ENCODE measurements around the gene KCNIP1.

The KCNIP1 gene

GRCh38 chr5:170563824-170564567, 60.2 kb downstream of the KCNIP1 start:
- WGBS (ENCODE audit: extremely low coverage, insufficient coverage, low lambda C conversion rate), result no CpG with 5 or more reads among the region's 12 CpGs
- Histone ChIP-seq H3K27ac (ENCODE audit: low read depth, low read length) (no peak overlapping the region), H3K9ac (ENCODE audit: low read length) (no peak overlapping the region)

DNA sequence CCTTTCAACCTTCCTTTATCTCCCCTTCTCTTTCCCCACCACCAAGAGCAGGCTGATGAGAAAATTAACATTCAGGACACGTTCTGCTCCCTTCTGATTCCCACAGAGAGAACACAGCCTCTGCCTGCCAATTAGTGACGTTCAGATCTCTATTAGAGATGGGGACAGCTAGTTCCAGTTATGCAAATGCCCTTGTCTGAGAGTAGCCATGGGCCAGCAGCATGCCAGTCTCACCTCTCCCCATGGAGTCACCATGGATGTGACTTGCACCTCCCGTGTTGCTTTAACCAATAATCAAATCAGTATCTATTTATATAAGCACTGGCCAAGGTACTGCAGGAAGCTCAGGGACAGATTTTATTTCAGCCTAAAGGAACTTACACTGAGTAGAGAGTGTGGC, 61.3 kb downstream of the KCNIP1 start:
- Histone ChIP-seq H2BK120ac (ENCODE audit: low read depth, low read length) (no peak overlapping the region), H3K18ac (ENCODE audit: low read length) (no peak overlapping the region), H3K4ac (ENCODE audit: low read depth, low read length) (no peak overlapping the region), H3K36me3 (ENCODE audit: control insufficient read depth, insufficient read depth, low read length) (no peaks in the 10 kb centered on the region), H3K79me2 (ENCODE audit: control insufficient read depth, insufficient read depth, low read length) (no peaks in the 10 kb centered on the region), H3K27me3 (ENCODE audit: insufficient read depth, low read length, poor library complexity) (no peaks in the 10 kb centered on the region), H2BK5ac (ENCODE audit: low read length) (no peak overlapping the region), H3K4me1 (ENCODE audit: control insufficient read depth, low read depth, low read length) (no peaks in the 10 kb centered on the region), H4K8ac (ENCODE audit: low read depth, low read length) (no peak overlapping the region), H3K27ac (ENCODE audit: low read depth, low read length) (no peak overlapping the region), H2BK15ac (replicated peaks; ENCODE audit: low read depth) (no peak overlapping the region), H3K9ac (ENCODE audit: low read length) (no peak overlapping the region), H3K79me1 (ENCODE audit: low read length) (no peaks in the 10 kb centered on the region), H3K4me2 (ENCODE audit: low read length) (no peak overlapping the region), H3K56ac (ENCODE audit: low read length) (no peak overlapping the region), H4K5ac (ENCODE audit: low read length) (no peak overlapping the region), H3K4me3 (ENCODE audit: low read length) (no peak overlapping the region), H3K23ac (ENCODE audit: low read length) (no peak overlapping the region), H2AK5ac (ENCODE audit: low read length) (no peak overlapping the region)
- no CpG with 5 or more reads among the region's 3 CpGs for WGBS (ENCODE audit: extremely low coverage, insufficient coverage, low lambda C conversion rate)
- no peak for DNase-seq

More at GRCh38 chr5:170563824-170564567, 60.2 kb downstream of the KCNIP1 start:
- no peak overlapping the region for H2AK5ac ChIP-seq (ENCODE audit: low read length)
- no peak overlapping the region for H3K23ac ChIP-seq (ENCODE audit: low read length)
- no peak overlapping the region for H2BK120ac ChIP-seq (ENCODE audit: low read depth, low read length)
- no peak overlapping the region for H3K18ac ChIP-seq (ENCODE audit: low read length)
- H3K4ac ChIP-seq (ENCODE audit: low read depth, low read length), result no peak overlapping the region
- H4K8ac ChIP-seq (ENCODE audit: low read depth, low read length), result no peak overlapping the region
- H3K27me3 ChIP-seq (ENCODE audit: insufficient read depth, low read length, poor library complexity), result no peaks in the 10 kb centered on the region
- no peak overlapping the region for H3K4me2 ChIP-seq (ENCODE audit: low read length)
- no peak overlapping the region for H2BK15ac ChIP-seq (replicated peaks; ENCODE audit: low read depth)
- no peak overlapping the region for H3K4me3 ChIP-seq (ENCODE audit: low read length)
- no peaks in the 10 kb centered on the region for H3K36me3 ChIP-seq (ENCODE audit: control insufficient read depth, insufficient read depth, low read length)
- H3K56ac ChIP-seq (ENCODE audit: low read length), result no peak overlapping the region
- no peak overlapping the region for H4K5ac ChIP-seq (ENCODE audit: low read length)
- H3K4me1 ChIP-seq (ENCODE audit: control insufficient read depth, low read depth, low read length), result no peaks in the 10 kb centered on the region
- no peaks in the 10 kb centered on the region for H3K79me1 ChIP-seq (ENCODE audit: low read length)
- no peaks in the 10 kb centered on the region for H3K79me2 ChIP-seq (ENCODE audit: control insufficient read depth, insufficient read depth, low read length)
- no peak for DNase-seq
- H2BK5ac ChIP-seq (ENCODE audit: low read length), result no peak overlapping the region

- H2AK5ac ChIP-seq (ENCODE audit: low read length), result no peak overlapping the region
- H3K4ac ChIP-seq (ENCODE audit: low read depth, low read length), result no peak overlapping the region
- H3K4me1 ChIP-seq (ENCODE audit: control insufficient read depth, low read depth, low read length), result peaks cover 2% of the 10 kb centered on the region
- no peak overlapping the region for H2BK5ac ChIP-seq (ENCODE audit: low read length)
- H3K23ac ChIP-seq (ENCODE audit: low read length), result no peak overlapping the region
- no peak overlapping the region for H3K18ac ChIP-seq (ENCODE audit: low read length)
- H3K79me2 ChIP-seq (ENCODE audit: control insufficient read depth, insufficient read depth, low read length), result no peaks in the 10 kb centered on the region
- no peak overlapping the region for H3K4me3 ChIP-seq (ENCODE audit: low read length)
- no peak overlapping the region for H4K8ac ChIP-seq (ENCODE audit: low read depth, low read length)
- no peak overlapping the region for H3K9ac ChIP-seq (ENCODE audit: low read length)
- H4K5ac ChIP-seq (ENCODE audit: low read length), result no peak overlapping the region
- no peak overlapping the region for H2BK120ac ChIP-seq (ENCODE audit: low read depth, low read length)
- H3K56ac ChIP-seq (ENCODE audit: low read length), result no peak overlapping the region
- H3K36me3 ChIP-seq (ENCODE audit: control insufficient read depth, insufficient read depth, low read length), result no peaks in the 10 kb centered on the region
- H3K27ac ChIP-seq (ENCODE audit: low read depth, low read length), result no peak overlapping the region
- H3K27me3 ChIP-seq (ENCODE audit: insufficient read depth, low read length, poor library complexity), result no peaks in the 10 kb centered on the region
- no peak overlapping the region for H2BK15ac ChIP-seq (replicated peaks; ENCODE audit: low read depth)
- no peak for DNase-seq
- H3K4me2 ChIP-seq (ENCODE audit: low read length), result no peak overlapping the region
- H3K79me1 ChIP-seq (ENCODE audit: low read length), result no peaks in the 10 kb centered on the region
- WGBS (ENCODE audit: extremely low coverage, insufficient coverage, low lambda C conversion rate), result no CpG with 5 or more reads among the region's 5 CpGs
Observed at GRCh38 chr5:170569101-170569500, 65.3 kb downstream of the KCNIP1 start.

- no peak overlapping the region for H3K56ac ChIP-seq (ENCODE audit: low read length)
- no peak overlapping the region for H4K8ac ChIP-seq (ENCODE audit: low read depth, low read length)
- H3K27ac ChIP-seq (ENCODE audit: low read depth, low read length), result no peak overlapping the region
- H3K79me1 ChIP-seq (ENCODE audit: low read length), result no peaks in the 10 kb centered on the region
- H3K79me2 ChIP-seq (ENCODE audit: control insufficient read depth, insufficient read depth, low read length), result no peaks in the 10 kb centered on the region
- no peak overlapping the region for H3K4me3 ChIP-seq (ENCODE audit: low read length)
- H3K27me3 ChIP-seq (ENCODE audit: insufficient read depth, low read length, poor library complexity), result no peaks in the 10 kb centered on the region
- no peak overlapping the region for H2BK15ac ChIP-seq (replicated peaks; ENCODE audit: low read depth)
- H3K18ac ChIP-seq (ENCODE audit: low read length), result no peak overlapping the region
- no peak for DNase-seq
- H3K9ac ChIP-seq (ENCODE audit: low read length), result no peak overlapping the region
- H3K4ac ChIP-seq (ENCODE audit: low read depth, low read length), result no peak overlapping the region
- no peak overlapping the region for H2AK5ac ChIP-seq (ENCODE audit: low read length)
- no peak overlapping the region for H4K5ac ChIP-seq (ENCODE audit: low read length)
- H3K23ac ChIP-seq (ENCODE audit: low read length), result no peak overlapping the region
- H3K4me2 ChIP-seq (ENCODE audit: low read length), result no peak overlapping the region
- no peak overlapping the region for H2BK120ac ChIP-seq (ENCODE audit: low read depth, low read length)
- no peak overlapping the region for H2BK5ac ChIP-seq (ENCODE audit: low read length)
- WGBS (ENCODE audit: extremely low coverage, insufficient coverage, low lambda C conversion rate), result no CpG with 5 or more reads among the region's 8 CpGs
- no peaks in the 10 kb centered on the region for H3K36me3 ChIP-seq (ENCODE audit: control insufficient read depth, insufficient read depth, low read length)
- H3K4me1 ChIP-seq (ENCODE audit: control insufficient read depth, low read depth, low read length), result peaks cover 2% of the 10 kb centered on the region
Observed at GRCh38 chr5:170570476-170570875, 66.7 kb downstream of the KCNIP1 start.

GRCh38 chr5:170571281-170571731, 67.5 kb downstream of the KCNIP1 start:
- Histone ChIP-seq H3K79me1 (ENCODE audit: low read length) (no peaks in the 10 kb centered on the region), H2BK15ac (replicated peaks; ENCODE audit: low read depth) (no peak overlapping the region), H3K27me3 (ENCODE audit: insufficient read depth, low read length, poor library complexity) (no peaks in the 10 kb centered on the region), H3K56ac (ENCODE audit: low read length) (no peak overlapping the region), H4K5ac (ENCODE audit: low read length) (no peak overlapping the region), H3K18ac (ENCODE audit: low read length) (no peak overlapping the region), H3K4me2 (ENCODE audit: low read length) (no peak overlapping the region), H3K4me1 (ENCODE audit: control insufficient read depth, low read depth, low read length) (peaks cover 2% of the 10 kb centered on the region), H3K4ac (ENCODE audit: low read depth, low read length) (no peak overlapping the region), H2BK5ac (ENCODE audit: low read length) (no peak overlapping the region), H3K23ac (ENCODE audit: low read length) (no peak overlapping the region), H4K8ac (ENCODE audit: low read depth, low read length) (no peak overlapping the region), H3K9ac (ENCODE audit: low read length) (no peak overlapping the region), H2AK5ac (ENCODE audit: low read length) (no peak overlapping the region), H3K79me2 (ENCODE audit: control insufficient read depth, insufficient read depth, low read length) (no peaks in the 10 kb centered on the region), H3K36me3 (ENCODE audit: control insufficient read depth, insufficient read depth, low read length) (no peaks in the 10 kb centered on the region), H3K27ac (ENCODE audit: low read depth, low read length) (no peak overlapping the region), H3K4me3 (ENCODE audit: low read length) (no peak overlapping the region), H2BK120ac (ENCODE audit: low read depth, low read length) (no peak overlapping the region)
- peak; percentile 40 for DNase-seq
- no CpG with 5 or more reads among the region's 5 CpGs for WGBS (ENCODE audit: extremely low coverage, insufficient coverage, low lambda C conversion rate)
